Ascending aorta (tissue), 2 donors: ENCODE measurements around the gene ALAD. TPM values are rescaled to one million over a fixed set of nuclear protein-coding genes. Genes with fewer than 3 reads are reported as not detected.
"Not testable (repeated sequence)": the region's sequence is repeated elsewhere in the genome, so short reads cannot be mapped to it uniquely, and the experiment has no call there.

Experiments used
- DNase-seq, 2 donors: peaks; one replicate each; pipeline ENCODE4 v3.0.0-alpha.2; 2019; ENCODE audit warnings: low spot score in 2 of 2
- H3K27ac ChIP-seq, 2 donors: fragments of 200-600 bp; sonication (generic); one replicate each; pipeline ENCODE4 v1.5.1; 2016 to 2017; ENCODE audit warnings: mild to moderate bottlenecking in 1 of 2
- H3K27me3 ChIP-seq: fragments of 200-600 bp; sonication (generic); one replicate; pipeline ENCODE4 v1.5.1; 2017
- H3K36me3 ChIP-seq, 2 donors: fragments of 200-600 bp; sonication (generic); one replicate each; pipeline ENCODE4 v1.5.1; 2016
- H3K4me1 ChIP-seq, 2 donors: fragments of 200-600 bp; sonication (generic); one replicate each; pipeline ENCODE4 v1.5.1; 2016 to 2017; ENCODE audit warnings: mild to moderate bottlenecking in 1 of 2
- H3K4me3 ChIP-seq, 2 donors: fragments of 200-600 bp; sonication (generic); one replicate each; pipeline ENCODE4 v1.5.1; 2016 to 2017; ENCODE audit warnings: mild to moderate bottlenecking in 1 of 2
- H3K9me3 ChIP-seq, 2 donors: fragments of 200-600 bp; sonication (generic); one replicate each; pipeline ENCODE4 v1.5.1; 2016
- intact Hi-C: fragments of 100-400 bp; cut with DNase I; formaldehyde crosslinking; loops from one replicate; pipeline ENCODE4 v1.15.1; 2023
- total RNA-seq: library from RNA; depleted of rRNA; stranded (reverse); fragments of >200 nt; gene quantifications from one replicate; pipeline ENCODE4 v1.1.0, GENCODE V29; 2016
- TF ChIP-seq, protein P1 (sequence below), 3 experiments: fragments of 200-600 bp in 2 of 3; fragments of 450-650 bp in 1 of 3; sonication (generic) in 2 of 3; IDR thresholded peaks; one replicate each; pipeline ENCODE4 v1.5.1; 2016 to 2019; ENCODE audit warnings: antibody characterized with exemption in 3 of 3, mild to moderate bottlenecking in 1 of 3, moderate library complexity in 1 of 3

Gene ALAD
- total RNA-seq, 1 donor from 2014 or later: 71.4 TPM

DNA sequence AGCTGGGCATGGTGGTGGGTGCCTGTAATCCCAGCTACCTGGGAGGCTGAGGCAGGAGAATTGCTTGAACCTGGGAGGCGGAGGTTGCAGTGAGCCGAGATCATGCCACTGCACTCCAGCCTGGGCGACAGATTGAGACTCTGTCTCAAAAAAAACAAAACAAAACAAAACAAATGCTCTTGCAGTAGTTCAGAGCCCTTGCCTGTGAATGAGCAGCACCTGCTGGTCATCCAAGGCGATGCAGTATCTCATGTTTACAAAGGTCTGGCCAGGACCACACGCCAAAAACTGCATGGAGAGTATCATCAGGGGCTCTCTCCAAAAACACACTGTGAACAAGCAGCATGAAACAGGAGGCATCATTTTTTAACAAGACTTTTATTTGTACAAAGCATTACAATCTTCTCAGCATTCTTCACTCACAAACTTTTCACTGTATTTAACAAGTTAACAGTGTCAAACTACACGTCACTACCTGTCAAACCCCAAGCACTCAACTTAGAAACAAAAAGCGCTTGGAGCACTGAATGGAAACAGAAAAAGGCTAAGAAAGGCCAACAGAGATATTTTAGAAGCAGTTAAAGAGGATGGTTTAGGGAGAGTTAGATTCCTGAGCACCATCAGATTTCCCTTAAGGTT, 5.9 kb upstream of the ALAD start:
- H3K4me3 ChIP-seq, H3K27ac ChIP-seq, H3K4me1 ChIP-seq, H3K27me3 ChIP-seq, intact Hi-C loops, H3K9me3 ChIP-seq: not testable (repeated sequence)
- peaks cover 8 to 12% of the 10 kb centered on the region in 2 donors for H3K36me3 ChIP-seq
- peak in 1 of 2 donors; percentile 78 for DNase-seq
- TF ChIP-seq, protein P1, sequence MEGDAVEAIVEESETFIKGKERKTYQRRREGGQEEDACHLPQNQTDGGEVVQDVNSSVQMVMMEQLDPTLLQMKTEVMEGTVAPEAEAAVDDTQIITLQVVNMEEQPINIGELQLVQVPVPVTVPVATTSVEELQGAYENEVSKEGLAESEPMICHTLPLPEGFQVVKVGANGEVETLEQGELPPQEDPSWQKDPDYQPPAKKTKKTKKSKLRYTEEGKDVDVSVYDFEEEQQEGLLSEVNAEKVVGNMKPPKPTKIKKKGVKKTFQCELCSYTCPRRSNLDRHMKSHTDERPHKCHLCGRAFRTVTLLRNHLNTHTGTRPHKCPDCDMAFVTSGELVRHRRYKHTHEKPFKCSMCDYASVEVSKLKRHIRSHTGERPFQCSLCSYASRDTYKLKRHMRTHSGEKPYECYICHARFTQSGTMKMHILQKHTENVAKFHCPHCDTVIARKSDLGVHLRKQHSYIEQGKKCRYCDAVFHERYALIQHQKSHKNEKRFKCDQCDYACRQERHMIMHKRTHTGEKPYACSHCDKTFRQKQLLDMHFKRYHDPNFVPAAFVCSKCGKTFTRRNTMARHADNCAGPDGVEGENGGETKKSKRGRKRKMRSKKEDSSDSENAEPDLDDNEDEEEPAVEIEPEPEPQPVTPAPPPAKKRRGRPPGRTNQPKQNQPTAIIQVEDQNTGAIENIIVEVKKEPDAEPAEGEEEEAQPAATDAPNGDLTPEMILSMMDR (IDR thresholded peaks at IDR 0.05): peak; percentile 46 to 56 (median 55)

DNA sequence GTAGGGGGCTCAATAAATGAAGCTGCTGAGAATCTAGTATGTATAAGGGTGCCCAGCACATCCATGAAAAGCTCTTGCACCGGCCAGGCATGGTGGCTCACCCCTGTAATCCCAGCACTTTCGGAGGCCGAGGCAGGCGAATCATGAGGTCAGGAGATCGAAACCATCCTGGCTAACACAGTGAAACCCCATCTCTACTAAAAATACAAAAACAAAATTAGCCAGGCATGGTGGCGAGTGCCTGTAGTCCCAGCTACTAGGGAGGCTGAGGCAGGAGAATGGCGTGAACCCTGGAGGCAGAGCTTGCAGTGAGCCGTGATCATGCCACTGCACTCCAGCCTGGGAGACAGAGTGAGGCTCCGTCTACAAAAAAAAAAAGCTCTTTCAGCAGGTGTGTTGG, 5.3 kb upstream of the ALAD start:
- DNase-seq, intact Hi-C loops, H3K27ac ChIP-seq, H3K27me3 ChIP-seq, H3K9me3 ChIP-seq, H3K4me1 ChIP-seq, H3K4me3 ChIP-seq: not testable (repeated sequence)
- peaks cover 8 to 12% of the 10 kb centered on the region in 2 donors for H3K36me3 ChIP-seq

DNA sequence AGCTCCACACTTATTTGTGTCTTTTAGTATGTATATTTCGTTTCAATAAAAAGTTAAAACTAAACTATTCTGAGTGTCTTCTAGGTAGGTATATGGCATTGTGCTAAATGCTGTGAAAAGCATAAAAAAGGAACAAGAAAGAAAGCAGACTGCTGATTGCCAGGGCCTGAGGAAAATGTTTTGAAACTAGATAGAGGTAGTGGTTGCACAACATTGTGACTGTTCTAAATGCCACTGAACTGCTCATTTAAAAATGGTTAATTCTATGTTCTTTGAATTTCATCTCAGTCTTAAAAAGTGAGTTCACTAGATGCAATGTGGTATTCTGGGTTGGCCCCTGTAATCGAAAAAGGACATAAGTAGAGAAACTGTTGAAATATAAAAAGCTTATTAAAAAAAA, 2.6 kb upstream of the ALAD start:
- H3K27ac ChIP-seq: no peak overlapping the region
- TF ChIP-seq, protein P1 (IDR thresholded peaks at IDR 0.05): no peak
- no peak for DNase-seq

DNA sequence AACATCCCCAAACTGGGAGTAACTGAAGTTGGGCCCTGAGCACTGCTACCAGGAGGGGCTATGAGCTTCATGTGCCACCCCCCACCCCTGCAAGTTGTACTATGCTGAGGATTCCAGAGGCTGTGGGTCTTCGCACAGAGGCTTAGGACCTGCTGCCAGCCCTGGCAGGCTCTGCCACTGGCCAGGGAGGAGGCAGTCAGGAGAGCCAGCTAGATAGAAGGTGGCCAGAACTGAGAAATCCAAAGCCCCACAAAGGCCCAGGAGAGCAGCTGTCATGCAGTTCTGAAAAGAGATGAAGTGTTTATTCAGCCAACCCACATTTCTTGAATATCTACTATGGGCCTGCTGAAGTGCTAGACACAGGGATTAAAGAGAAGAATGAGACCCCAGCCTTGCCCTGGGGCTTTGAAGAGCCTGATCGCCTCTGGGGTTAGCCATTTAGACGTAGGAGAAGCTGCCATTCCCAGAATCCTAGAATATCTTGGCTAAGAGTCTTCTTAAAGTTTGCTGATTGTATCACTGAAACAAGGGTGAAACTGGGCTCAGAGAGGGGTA, 1.4 kb downstream of the ALAD start:
- intact Hi-C loops: loop anchor here (2.0 to 5.0 kb wide), 3 partner anchors 23 to 193 kb away; partner anchors contain the start of genes FKBP15, HDHD3 and SLC31A1

More for the DNA sequence above, 2.6 kb upstream of the ALAD start:
- Histone ChIP-seq H3K4me3 (no peak overlapping the region), H3K4me1 (peaks cover 0 to 8% of the 10 kb centered on the region in 2 donors), H3K9me3 (no peaks in the 10 kb centered on the region), H3K27me3 (no peaks in the 10 kb centered on the region), H3K36me3 (peaks cover 8 to 10% of the 10 kb centered on the region in 2 donors)
- intact Hi-C loops: loop anchor here (5.0 kb wide), 1 partner anchor 181 kb away; the partner anchor contains the start of genes FKBP15 and SLC31A1

DNA sequence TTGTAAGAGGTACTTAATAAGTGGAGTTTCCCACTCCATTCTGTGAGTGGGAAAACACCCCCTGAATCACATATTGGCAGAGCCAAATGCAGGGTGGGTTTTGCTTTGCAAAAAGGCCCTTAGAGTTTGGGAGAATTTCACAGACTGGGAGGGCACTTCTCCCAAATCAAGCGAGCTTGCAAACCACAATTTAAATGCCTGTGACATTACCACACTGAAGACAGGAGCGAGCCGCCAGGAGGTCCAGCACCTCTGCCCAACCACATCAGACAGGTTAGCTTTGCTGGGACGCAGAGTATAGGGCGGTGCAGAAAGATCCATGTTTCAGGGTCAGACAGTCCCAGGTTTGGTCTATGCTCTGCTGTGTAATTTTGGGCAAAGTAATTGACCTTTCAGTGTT, 2.3 kb downstream of the ALAD start:
- no peak for DNase-seq
- H3K27ac ChIP-seq: no peak overlapping the region
- H3K4me3 ChIP-seq: no peak overlapping the region
- TF ChIP-seq, protein P1 (IDR thresholded peaks at IDR 0.05): no peak
- peaks cover 0 to 10% of the 10 kb centered on the region in 2 donors for H3K4me1 ChIP-seq
- intact Hi-C loops: no loop called here
- H3K27me3 ChIP-seq: no peaks in the 10 kb centered on the region
- H3K9me3 ChIP-seq: no peaks in the 10 kb centered on the region
- no peaks in the 10 kb centered on the region for H3K36me3 ChIP-seq

More for the DNA sequence above, 1.4 kb downstream of the ALAD start:
- peaks cover 0 to 10% of the 10 kb centered on the region in 2 donors for H3K4me1 ChIP-seq
- DNase-seq: no peak
- TF ChIP-seq, protein P1 (IDR thresholded peaks at IDR 0.05): no peak
- H3K36me3 ChIP-seq: no peaks in the 10 kb centered on the region
- no peaks in the 10 kb centered on the region for H3K27me3 ChIP-seq
- peak overlapping the region; percentile 55 to 94 for H3K4me3 ChIP-seq
- no peaks in the 10 kb centered on the region for H3K9me3 ChIP-seq
- H3K27ac ChIP-seq: no peak overlapping the region

DNA sequence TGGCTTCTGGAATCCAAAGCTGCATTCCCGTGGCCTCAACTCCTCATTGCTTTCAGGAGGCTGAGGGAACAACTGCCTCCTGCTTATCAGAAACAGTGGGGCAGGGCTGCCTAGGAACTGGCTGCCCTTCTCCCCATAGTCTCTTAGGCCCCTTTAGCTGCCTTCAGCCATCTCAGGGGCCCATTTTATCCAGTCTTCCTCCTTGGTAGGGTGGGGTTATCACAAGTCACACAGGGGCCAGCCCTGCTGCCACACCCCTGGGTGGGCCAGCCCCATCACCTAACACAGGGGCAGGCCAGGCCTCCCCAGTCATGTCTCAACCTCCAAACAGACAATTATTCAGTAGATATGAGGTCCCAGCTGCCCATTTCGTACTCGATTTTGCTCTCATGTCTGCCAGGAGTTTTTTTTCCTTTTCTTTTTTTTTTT, 3.9 kb downstream of the ALAD start:
- Histone ChIP-seq H3K27me3 (no peaks in the 10 kb centered on the region), H3K4me3 (no peak overlapping the region), H3K36me3 (peaks cover 7 to 8% of the 10 kb centered on the region in 2 donors), H3K4me1 (peaks cover 0 to 10% of the 10 kb centered on the region in 2 donors), H3K9me3 (no peaks in the 10 kb centered on the region), H3K27ac (no peak overlapping the region)
- TF ChIP-seq, protein P1 (IDR thresholded peaks at IDR 0.05): no peak
- no peak for DNase-seq
- intact Hi-C loops: no loop called here
